ENCODE data around the gene TMEM158. TPM values are rescaled to one million over a fixed set of nuclear protein-coding genes. Genes with fewer than 3 reads are reported as not detected.

Gene TMEM158
- total RNA-seq, 1 experiment from 2014 or later: 9.2 TPM

DNA sequence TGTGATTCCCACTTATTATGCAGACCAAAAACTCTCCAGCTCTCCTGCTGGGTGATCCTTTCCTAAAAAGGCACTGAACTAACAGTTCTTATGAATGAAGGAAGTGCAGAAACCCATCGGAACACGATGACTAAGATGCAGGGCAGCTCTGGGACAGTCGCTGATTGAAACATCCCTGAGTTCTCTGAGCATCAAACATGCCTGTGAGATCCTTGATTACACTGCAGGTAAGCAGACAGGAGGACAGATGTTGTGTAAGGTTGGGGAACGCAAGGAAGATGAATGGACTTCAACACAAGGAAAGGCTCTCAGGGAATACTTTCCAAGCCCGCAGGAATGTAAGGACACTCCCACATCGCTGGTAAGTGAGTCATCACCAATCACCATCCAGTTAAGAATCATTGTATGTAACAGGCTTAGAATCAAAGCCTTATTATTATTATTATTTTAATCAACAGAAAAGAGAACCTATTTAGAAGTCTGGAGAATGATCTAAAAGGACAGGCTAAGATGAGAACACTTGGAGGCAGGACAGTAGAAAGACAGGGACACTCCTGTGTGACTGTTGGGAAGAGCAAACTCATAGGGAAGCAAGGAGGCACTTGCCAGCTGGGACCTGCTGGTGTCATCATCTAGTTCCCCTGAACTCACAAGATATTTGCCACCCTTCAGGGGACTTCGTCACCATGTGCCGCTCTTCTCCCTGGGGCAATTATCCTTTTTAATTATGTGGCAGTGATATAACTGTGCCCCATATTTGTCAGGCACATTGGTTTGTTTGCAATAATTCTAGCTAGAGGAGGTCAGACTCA lies 26.0 kb downstream of the TMEM158 start:
- peak; percentile 81 for DNase-seq (ENCODE audit: low spot score)

DNA sequence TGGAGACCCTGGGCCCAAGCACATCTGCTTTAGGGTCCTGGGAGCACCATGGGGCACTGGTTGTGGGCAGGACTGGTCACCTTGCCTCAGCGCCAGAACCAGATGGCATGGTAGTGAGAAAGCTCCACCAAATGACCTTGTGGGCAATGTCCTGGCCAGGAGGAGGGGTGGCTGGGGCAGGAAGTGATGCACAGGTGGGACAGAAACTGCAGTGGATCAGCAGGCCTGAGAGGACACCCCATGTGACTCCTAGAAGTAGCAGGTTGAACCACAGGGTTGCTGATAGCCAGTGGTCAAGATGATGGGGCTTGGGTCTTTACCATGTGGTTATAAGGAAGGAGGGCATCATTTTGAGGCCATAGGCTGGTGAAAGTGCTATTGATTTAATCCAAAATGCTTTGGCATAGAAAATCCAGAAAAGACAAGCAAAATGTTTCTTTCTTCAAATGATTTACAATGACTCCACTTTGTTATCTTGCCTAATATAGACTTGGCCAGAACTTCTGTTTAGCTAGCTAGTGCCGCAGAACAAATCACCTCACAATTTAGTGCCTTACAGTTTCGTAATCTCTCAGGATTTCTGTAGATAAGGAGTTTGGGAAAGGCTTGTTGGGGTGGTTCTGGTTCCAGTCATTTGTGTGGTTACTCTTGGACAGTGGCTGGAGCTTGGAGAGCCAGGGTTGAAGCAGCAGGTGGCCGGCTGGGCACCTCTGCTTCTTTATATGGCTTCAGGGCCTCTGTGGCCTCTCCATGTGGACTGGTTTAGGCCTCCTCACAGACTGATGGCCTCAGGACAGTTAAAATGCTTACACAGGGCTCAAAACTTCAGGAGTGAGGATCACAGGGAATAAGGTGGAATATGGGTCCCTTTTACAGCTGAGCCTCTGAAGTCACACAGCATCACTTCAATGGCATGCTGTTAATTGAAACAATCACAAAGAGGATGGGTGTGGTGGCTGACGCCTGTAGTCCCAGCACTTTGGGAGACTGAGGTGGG lies 27.5 kb downstream of the TMEM158 start:
- no peak for DNase-seq (ENCODE audit: low spot score)

DNA sequence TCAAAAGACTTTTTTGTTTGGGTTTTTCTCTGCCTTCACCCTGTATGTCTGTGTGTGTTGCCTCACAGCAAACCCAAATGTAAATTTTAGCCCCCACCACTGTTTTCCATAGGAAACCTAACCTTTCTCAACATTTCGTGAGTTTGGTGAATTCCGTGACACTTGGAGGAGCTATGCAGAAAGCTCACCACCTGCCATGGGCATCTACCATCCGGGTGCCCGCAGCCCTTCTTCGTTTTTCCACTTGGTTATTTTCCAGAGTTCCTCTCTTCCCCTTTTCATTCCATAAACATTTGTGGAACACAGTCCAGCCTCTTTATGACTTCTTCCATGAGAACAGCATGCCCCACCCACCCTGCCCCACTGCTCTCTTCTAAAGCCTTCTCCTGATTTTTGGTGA lies 31.3 kb downstream of the TMEM158 start:
- no peak for DNase-seq (ENCODE audit: low spot score)

DNA sequence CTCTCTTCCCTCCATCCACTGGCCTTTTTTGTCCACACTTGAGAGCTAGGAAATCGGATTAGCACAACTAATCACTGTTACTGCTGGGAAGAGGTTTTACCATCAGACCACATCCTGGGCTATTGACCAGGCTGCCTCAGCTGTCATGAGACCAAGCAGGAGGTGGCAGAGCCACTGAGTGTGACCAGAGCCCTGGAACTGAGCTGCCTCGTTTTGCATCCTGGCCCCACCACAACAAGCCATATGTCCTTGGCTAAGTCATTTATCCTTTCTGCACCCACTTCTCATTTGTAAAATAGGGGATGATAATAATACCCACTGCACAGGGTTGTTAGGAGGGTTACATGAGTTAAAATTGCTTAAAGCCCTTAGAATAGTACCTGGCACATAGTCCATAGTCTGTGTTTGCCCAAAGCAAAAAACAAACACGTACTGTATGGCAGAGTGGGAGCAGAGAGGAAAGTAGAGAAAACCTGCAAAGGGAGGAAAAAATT lies 34.1 kb downstream of the TMEM158 start:
- no peak for DNase-seq (ENCODE audit: low spot score)

DNA sequence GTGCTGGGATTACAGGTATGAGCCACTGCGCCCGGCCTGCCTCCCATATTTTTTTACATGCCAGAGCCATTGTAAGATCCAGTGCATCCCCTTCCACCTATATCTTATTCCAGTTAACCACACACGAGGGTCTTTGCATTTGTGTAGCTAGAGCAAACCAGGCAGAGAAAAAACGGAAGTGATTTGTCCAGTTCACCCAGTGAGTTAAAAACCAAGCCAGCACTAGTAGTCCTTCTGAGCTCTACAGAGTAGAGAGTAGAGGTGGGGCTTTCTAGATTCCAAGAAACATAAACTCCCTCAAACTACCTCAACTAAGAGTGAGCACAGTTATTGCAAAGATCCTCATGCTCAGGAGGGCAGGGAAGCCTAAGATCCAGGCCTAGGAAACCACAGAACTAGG lies 34.7 kb downstream of the TMEM158 start:
- no peak for DNase-seq (ENCODE audit: low spot score)

DNA sequence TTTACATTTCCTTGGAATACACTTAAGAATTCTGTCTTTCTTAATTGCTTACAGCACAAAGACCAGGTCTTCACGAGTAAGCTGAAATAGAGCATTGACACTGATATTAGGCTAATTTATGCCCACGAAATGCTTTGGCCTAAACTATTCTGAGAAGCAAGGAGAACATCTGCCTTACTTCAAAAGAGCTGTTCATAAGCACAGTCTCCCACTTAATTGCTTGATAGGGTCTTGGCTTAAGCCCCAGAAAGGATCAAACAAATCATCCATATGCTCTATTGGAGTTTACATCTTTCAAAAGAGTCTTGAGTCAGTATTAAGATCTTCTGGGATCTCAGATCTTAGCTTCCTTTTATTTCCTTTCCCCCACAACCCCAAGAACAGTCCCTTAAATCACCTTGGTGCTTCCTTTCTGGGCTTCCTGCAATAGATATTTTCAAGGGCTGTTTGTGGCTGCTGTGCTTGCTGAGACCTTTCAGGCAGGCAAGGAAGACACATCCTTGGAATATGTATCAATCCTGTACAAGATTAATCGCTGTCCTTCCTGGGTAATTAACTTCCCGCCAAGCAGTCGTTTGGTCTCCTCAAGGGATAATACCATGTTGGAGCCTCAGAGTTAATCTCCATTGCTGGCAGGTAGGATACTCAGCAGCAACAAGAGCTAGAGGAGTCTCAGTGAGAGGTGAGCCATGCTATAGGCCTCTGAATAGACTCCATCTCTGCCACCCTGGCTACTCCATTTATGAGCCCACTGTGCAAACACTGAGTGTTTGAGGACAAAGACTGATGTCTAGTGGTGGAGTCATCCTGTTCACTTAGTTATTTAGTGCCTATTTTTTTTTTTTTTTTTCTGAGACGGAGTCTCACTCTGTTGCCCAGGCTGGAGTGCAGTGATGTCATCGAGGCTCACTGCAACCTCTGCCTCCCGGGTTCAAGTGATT lies 37.1 kb downstream of the TMEM158 start:
- no peak for DNase-seq (ENCODE audit: low spot score)

DNA sequence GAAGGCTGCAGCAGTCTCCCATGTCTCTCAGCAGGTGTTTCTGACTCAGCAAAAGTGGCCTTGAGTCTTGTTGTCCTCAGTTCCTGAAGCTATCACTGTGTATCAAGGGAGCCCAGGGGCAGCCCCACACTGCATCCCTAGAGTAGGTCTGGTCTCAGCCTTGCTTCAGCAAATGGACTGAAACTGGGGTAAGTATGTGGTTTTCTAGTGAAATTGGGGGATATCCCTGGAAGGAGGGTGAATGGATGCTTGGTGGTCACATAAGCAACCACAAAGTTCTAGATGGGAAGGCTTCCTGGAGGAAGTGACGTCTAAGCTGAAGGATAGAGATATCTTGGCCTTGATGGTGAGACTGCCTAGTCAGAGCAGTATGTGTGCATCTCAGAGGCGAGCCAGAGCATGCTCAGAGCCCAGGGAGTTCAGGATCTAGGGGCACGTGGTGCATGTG lies 38.4 kb downstream of the TMEM158 start:
- no peak for DNase-seq (ENCODE audit: low spot score)

DNA sequence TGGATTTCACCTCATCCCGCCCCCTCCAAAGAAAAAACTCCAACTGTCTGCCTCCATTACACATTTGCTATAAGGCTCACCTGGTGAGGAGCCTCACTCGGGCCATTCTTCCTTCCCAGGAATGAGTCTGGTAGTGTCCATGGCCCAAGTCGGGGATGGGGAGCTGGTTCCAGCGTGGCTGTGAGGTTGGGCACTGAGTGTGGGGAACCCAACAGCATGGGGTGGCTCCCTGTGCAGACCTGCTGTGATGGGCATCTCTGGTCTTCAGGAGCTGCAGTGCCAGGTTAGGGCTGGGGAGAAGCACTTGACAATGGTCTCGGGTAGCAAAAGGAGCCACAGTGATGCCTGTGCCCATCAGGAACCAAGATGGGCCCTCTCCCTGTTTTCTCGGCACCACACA lies 39.2 kb downstream of the TMEM158 start:
- DNase-seq (ENCODE audit: low spot score): no peak

DNA sequence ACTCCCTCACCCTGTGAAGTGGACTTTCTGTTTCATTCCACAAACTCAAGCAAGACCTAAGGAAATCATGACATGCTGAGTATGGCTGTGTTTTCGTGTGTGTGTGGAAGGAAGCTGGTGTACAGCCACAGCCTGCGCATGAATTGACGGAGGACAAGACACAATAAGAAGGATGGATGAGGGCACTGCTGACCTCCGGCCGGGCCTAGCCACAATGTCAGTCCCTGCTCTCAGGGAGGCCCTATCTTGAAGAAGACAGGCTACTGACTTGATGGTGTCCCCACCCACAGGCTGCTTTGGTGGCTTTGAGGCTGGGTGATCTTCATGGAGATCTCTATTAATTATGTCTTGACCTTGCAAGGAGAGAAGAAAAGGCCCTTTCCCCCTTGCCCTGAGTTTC lies 40.6 kb downstream of the TMEM158 start:
- no peak for DNase-seq (ENCODE audit: low spot score)

DNA sequence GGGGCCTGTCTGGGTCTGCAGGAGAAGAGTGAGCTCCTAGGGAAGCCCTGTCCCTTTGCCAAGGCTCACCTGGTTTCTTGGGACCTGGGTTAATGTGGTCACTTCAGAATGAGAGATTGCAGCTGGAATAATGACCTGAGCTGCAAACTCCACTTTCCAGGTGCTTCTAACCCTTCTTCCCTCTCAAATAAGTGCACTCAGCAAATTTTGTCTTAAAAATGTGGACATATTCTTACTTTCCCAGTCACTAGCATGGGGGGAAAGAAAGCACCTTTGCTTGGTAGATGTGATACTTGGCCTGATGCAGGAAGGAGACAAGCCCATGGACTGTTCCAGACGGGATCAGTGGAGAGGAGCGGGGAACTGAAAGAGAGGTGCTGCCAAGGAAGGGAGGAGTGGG lies 41.0 kb downstream of the TMEM158 start:
- DNase-seq (ENCODE audit: low spot score): no peak

DNA sequence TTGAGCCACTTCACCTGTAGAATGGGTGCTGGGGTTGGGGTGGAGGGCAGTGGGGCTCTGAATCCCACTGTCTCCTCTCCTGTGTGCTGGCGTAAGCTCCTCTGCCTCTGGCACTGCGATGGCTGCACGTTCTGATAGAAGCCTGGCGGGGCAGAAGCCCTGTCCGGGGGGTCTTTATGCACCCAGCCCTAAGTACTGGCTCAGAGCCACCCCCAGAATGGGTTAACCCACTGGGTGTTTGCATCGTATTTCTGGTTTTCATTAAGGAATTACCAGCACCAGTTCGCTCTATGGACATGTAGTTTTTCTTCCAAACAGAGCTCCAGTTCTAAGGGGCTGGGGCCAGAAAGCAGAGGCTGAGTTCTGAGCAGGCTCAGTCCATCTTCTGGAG lies 42.2 kb downstream of the TMEM158 start:
- no peak for DNase-seq (ENCODE audit: low spot score)

DNA sequence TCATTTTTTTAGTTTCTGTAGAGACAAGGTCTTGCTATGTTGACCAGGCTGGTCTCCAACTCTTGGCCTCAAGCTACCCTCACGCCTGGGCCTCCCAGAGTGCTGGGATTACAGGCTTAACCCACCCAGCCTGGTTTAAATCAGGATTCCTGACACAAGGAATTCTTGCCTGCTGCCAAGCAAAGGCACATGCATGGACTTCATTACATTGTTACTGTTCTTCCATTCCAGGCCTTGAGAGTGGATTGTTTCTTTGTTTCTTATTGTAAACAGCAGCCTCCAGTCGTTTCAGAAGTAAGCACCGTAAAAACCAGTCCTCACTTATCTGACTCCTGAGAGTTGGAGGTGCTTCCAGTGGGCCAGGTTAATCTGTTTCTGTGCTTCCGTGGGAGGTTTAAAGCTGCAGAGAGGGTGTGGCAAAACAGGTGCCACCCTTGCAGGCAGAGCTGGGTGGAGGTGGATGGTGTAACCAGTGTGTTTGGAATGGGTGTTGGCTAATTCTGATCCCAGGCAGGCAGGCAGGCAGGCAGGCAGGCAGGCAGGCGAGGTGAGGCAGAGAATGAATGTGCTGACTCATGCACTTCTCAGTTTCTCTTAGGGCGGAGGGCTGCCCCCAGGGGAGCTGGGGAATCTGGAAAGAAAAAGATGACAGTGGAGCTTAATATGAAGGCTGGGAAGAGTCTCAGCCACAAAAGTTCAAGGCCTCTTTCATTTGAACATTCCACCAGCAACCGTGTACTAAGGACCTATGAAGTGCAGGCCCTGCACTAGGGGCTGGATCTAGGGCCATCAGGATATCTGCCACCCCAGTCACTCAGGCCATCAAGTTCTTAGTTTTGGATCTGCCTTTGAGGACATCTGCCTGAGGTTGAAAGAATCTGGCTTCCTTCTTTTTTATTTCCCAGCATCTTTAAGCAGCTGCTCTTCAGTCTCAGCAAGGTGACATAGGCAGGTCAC lies 42.9 kb downstream of the TMEM158 start:
- peak; percentile 57 for DNase-seq (ENCODE audit: low spot score)

DNA sequence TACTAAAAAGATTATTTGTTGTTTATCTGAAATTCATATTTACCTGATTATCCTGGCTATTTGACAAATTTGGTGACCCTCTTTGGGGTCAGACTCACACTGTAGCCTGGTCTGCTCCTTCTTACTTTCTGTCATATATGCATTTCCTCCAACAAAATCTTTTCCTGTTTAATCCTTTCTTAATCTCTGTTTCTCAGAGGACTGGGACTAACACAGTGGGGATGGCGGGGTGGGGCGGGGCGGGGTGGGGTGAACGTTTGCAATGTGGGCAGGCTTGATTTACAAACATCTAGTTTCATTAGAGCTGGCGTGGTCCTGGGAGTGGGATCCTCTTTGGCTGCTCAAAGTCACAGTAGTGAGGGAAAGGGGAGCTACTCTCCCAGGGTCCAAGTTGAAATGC lies 44.6 kb downstream of the TMEM158 start:
- no peak for DNase-seq (ENCODE audit: low spot score)

DNA sequence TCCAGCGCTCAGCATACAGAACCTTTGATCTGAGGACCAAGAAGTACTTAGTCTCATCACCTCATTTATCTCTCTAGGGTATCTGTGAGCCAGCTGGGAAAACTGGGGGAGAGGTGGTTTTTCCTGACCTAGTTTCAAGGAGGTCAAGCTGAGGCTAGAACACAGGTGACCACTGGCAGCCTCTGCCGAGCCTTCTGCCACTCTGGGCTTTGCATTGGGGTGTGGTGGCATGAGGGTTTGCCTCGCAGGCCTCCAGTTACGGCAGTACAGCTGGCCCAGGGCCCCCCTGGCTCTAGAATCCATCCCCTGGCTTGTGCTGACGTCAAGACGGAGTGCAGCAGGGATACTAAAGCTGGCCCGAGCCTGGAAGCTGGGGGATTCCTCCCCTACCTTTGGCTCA lies 45.2 kb downstream of the TMEM158 start:
- no peak for DNase-seq (ENCODE audit: low spot score)

DNA sequence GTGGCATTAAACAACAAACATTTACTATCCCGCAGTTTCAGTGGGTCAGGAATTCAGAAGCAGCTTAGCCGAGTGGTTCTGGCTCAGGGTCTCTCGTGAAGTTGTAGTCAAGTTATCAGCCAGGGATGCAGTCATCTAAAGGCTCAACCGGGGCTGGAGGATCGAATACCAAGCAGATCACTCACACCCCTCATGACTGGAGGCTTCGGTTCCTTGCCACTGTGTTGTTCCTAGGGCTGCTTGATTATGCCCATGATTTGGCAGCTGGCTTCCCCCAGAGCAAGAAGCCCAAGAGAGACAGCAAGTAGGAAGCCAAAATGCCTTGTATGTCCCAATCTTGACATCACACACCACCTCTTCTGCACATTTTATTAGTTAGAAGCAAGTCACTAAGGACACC lies 46.0 kb downstream of the TMEM158 start:
- DNase-seq (ENCODE audit: low spot score): peak; percentile 11

DNA sequence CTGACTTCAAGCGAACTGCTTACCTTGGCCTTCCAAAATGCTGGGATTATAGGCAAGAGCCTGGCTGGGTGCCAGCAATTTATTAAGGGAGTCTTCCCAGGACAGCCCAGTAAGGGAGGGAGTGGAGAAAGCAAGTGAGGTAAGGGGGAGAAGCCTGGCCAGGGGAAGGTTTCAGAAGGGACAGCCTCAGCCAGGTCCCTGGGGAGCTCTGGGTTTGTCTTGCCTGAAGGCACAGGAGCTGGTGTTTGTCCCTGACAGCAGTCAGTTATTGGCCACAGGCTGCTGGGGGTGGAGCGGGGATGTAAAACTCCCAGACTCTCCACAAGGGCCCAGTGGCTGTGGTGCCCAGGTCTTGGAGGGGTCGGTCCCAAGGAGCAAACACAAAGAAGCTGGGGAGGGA lies 46.9 kb downstream of the TMEM158 start:
- peak; percentile 63 for DNase-seq (ENCODE audit: low spot score)

DNA sequence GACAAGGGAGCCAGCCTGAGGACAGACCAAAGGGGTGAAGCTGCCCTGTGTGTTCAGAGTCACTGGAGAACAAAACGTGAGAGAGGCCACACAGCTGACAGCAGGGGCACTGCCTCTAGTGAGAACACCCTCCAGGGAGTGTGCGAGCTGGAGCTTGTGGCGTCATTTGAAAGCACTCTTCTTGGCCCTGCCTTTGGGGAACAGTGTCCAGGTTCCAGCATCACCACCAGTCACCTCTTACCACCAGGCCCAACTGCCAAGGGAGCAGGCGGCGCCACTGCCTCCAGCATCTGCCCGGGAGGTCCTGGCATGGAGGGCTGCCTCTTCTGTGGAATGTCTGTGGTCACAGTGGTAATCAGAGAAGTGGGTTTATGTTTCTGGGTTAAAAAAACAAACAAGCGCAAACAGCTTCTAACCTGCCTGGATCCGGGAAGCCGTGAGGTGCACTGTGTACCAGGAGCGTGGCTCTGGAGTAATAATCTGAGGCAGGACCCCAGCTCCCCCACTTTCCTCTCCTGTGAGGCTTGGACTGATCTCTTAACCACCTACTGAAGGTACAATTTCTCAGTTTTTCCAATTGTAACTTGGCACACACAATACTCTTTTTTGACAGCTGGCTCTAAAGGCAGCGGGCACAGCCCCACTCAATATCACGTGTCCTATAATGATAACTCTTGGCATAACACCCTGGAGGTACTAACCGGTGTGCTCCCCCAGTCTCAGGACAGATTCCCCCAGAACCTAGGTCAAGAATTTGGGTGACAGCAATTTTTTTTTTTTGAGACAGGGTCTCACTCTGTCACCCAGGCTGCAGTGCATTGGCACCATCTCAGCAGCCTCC lies 47.7 kb downstream of the TMEM158 start:
- DNase-seq (ENCODE audit: low spot score): peak; percentile 97

DNA sequence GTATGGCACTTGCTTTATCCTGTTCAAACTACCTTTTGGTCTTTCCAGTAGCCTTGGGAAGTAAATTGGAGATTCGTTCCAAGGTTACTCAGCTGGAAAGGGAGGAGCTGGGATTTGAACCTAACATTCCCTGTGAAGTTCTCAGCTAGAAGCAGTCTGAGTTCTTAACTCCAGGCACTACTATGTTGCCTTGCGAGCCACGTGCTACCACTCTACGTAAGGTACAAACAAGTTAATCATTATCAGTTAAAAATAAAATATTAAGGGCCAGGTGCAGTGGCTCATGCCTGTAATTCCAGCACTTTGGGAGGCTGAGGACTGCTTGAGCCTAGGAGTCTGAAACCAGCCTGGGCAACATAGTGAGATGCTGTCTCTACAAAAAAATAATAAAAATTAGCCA lies 49.2 kb downstream of the TMEM158 start:
- DNase-seq (ENCODE audit: low spot score): no peak

All from H4 (cell line).